AG04450 (cell line): Measurements from ENCODE around the gene ATG4D. TPM values are rescaled to one million over a fixed set of nuclear protein-coding genes. Genes with fewer than 3 reads are reported as not detected.
"Not testable (repeated sequence)": the region's sequence is repeated elsewhere in the genome, so short reads cannot be mapped to it uniquely, and the experiment has no call there.

ENCODE experiments used
- CTCF ChIA-PET: fragments of 300-600, 350-600 bp; formaldehyde crosslinking; extraction: SDS; loops from one replicate; lab custom pipeline; 2022; ENCODE audit warnings: antibody characterized with exemption, inconsistent platforms; lab: Charles Lee
- POLR2A ChIA-PET: fragments of 350-600 bp; formaldehyde crosslinking; extraction: SDS; loops from one replicate; lab custom pipeline; 2021; ENCODE audit warnings: antibody characterized with exemption, inconsistent platforms; lab: Yijun Ruan, JAX
- DNase-seq: peaks from one replicate; pipeline ENCODE4 v3.0.0-alpha.2; 2011; ENCODE audit warnings: low read depth, low spot score
- H3K27ac ChIP-seq: one replicate; pipeline ENCODE4 v1.5.1; 2012; ENCODE audit warnings: low read depth, low read length, control low read depth
- H3K27me3 ChIP-seq: one replicate; pipeline ENCODE4 v1.6.0; 2012; ENCODE audit warnings: low read length; ENCODE audit not compliant: control insufficient read depth, insufficient read depth
- H3K4me3 ChIP-seq: 2 replicates; pipeline ENCODE4 v1.5.1; 2011; ENCODE audit warnings: mild to moderate bottlenecking, low read depth, low read length, control low read depth
- H3K9me3 ChIP-seq: 2 replicates; pipeline ENCODE4 v1.5.1; 2012; ENCODE audit warnings: low read length; ENCODE audit not compliant: control insufficient read depth, insufficient read depth
- CTCF ChIP-seq: IDR thresholded peaks from 2 replicates; pipeline ENCODE4 v1.5.1; 2011; ENCODE audit warnings: low read depth, low read length, control low read depth, inconsistent platforms
- polyA plus RNA-seq: library from polyadenylated mRNA; depleted of rRNA; stranded (reverse); fragments of >200 nt; gene quantifications from 2 replicates; pipeline ENCODE4 v1.2.3, GENCODE V29; 2011

Gene ATG4D
- polyA plus RNA-seq, 1 experiment, result 4.6 TPM

GRCh38 chr19:10521461-10522171 is 22.1 kb upstream of the ATG4D start:
- POLR2A ChIA-PET, result interaction anchor here (0.6 kb wide), 1 partner anchor 106 kb away, joined by 3 read pairs; no protein-coding TSS in a partner anchor
- CTCF ChIA-PET, result no interaction called here
- DNase-seq, result no peak

GRCh38 chr19:10523135-10523636 is 20.5 kb upstream of the ATG4D start:
- Histone ChIP-seq H3K27me3 (peaks cover 21% of the 10 kb centered on the region), H3K4me3 (no peak overlapping the region), H3K9me3 (no peaks in the 10 kb centered on the region; the same call in 1 of the 2 replicates), H3K27ac (no peak overlapping the region)
- ChIA-PET POLR2A (interaction anchor here (0.6 kb wide), 1 partner anchor 136 kb away, joined by 6 read pairs; no protein-coding TSS in a partner anchor), CTCF (interaction anchor here (0.8 kb wide), 1 partner anchor 13 kb away, joined by 3 read pairs; no protein-coding TSS in a partner anchor)
- TF ChIP-seq CTCF, result no peak
- DNase-seq, result no peak

More at GRCh38 chr19:10521461-10522171, 22.1 kb upstream of the ATG4D start:
- no peak overlapping the region for H3K4me3 ChIP-seq
- no peak overlapping the region for H3K27ac ChIP-seq
- no peaks in the 10 kb centered on the region; the same call in 1 of the 2 replicates for H3K9me3 ChIP-seq
- no peak for TF ChIP-seq CTCF
- peaks cover 24% of the 10 kb centered on the region for H3K27me3 ChIP-seq

- TF ChIP-seq CTCF, result no peak
- ChIA-PET CTCF (interaction anchor here (0.6 to 1.3 kb wide), 3 partner anchors 17 to 121 kb away, joined by 3 to 4 read pairs (median 3); no protein-coding TSS in a partner anchor), POLR2A (no interaction called here)
- H3K27ac ChIP-seq, result no peak overlapping the region
- peaks cover 2% of the 10 kb centered on the region for H3K27me3 ChIP-seq
- DNase-seq, result no peak
- no peaks in the 10 kb centered on the region for H3K9me3 ChIP-seq
- no peak overlapping the region for H3K4me3 ChIP-seq
Measured at GRCh38 chr19:10525636-10526035, 18.1 kb upstream of the ATG4D start.

GRCh38 chr19:10526887-10527286 is 16.8 kb upstream of the ATG4D start:
- DNase-seq, H3K27me3 ChIP-seq, POLR2A ChIA-PET, H3K4me3 ChIP-seq, H3K9me3 ChIP-seq, H3K27ac ChIP-seq: not testable (repeated sequence)
- CTCF ChIA-PET, result interaction anchor here (0.6 kb wide), 1 partner anchor 69 kb away, joined by 5 read pairs; no protein-coding TSS in a partner anchor

- no peak overlapping the region for H3K27ac ChIP-seq
- POLR2A ChIA-PET, result no interaction called here
Measured at GRCh38 chr19:10532457-10532856, 11.2 kb upstream of the ATG4D start.

More at GRCh38 chr19:10532457-10532856, 11.2 kb upstream of the ATG4D start:
- H3K4me3 ChIP-seq, result no peak overlapping the region
- TF ChIP-seq CTCF, result no peak
- H3K27me3 ChIP-seq, result peaks cover 8% of the 10 kb centered on the region
- CTCF ChIA-PET, result interaction anchor here (0.7 to 1.1 kb wide), 2 partner anchors 24 to 27 kb away, joined by 3 read pairs; no protein-coding TSS in a partner anchor
- DNase-seq, result no peak
- no peaks in the 10 kb centered on the region; the same call in 1 of the 2 replicates for H3K9me3 ChIP-seq
